ENCODE results near the gene DPYSL5. TPM values are rescaled to one million over a fixed set of nuclear protein-coding genes. Genes with fewer than 3 reads are reported as not detected.

The DPYSL5 gene
- polyA plus RNA-seq, 2 donors, result not detected

- Histone ChIP-seq H3K9me3 (ENCODE audit: control insufficient read depth in 2 of 2, insufficient read depth in 1 of 2, low read depth in 1 of 2, low read length in 1 of 2) (no peaks in the 10 kb centered on the region), H3K4me3 (ENCODE audit: low read depth in 1 of 2, low read length in 2 of 2) (no peak overlapping the region), H3K27me3 (ENCODE audit: control insufficient read depth in 1 of 2, insufficient read depth in 2 of 2, low read length in 2 of 2) (no peaks in the 10 kb centered on the region), H3K36me3 (ENCODE audit: control insufficient read depth in 2 of 2, insufficient read depth in 2 of 2, low read length in 1 of 2) (no peaks in the 10 kb centered on the region), H3K27ac (ENCODE audit: low read depth in 2 of 2, low read length in 1 of 2) (no peak overlapping the region), H3K4me1 (ENCODE audit: control insufficient read depth in 2 of 2, insufficient read depth in 2 of 2, low read length in 1 of 2) (no peaks in the 10 kb centered on the region)
- 89 to 93% methylated on average over 3 of the region's 3 CpGs for whole genome bisulfite sequencing, 2 donors
These were observed 45.1 kb downstream of the DPYSL5 start for GRCh38 chr2:26892922-26893524.

GRCh38 chr2:26894136-26894535 is 46.2 kb downstream of the DPYSL5 start:
- 71 to 82% methylated on average over 2 of the region's 2 CpGs for WGBS, 2 donors
- Histone ChIP-seq H3K4me3 (ENCODE audit: low read depth in 1 of 2, low read length in 2 of 2) (no peak overlapping the region), H3K4me1 (ENCODE audit: control insufficient read depth in 2 of 2, insufficient read depth in 2 of 2, low read length in 1 of 2) (no peaks in the 10 kb centered on the region), H3K9me3 (ENCODE audit: control insufficient read depth in 2 of 2, insufficient read depth in 1 of 2, low read depth in 1 of 2, low read length in 1 of 2) (no peaks in the 10 kb centered on the region), H3K27me3 (ENCODE audit: control insufficient read depth in 1 of 2, insufficient read depth in 2 of 2, low read length in 2 of 2) (no peaks in the 10 kb centered on the region), H3K36me3 (ENCODE audit: control insufficient read depth in 2 of 2, insufficient read depth in 2 of 2, low read length in 1 of 2) (no peaks in the 10 kb centered on the region), H3K27ac (ENCODE audit: low read depth in 2 of 2, low read length in 1 of 2) (no peak overlapping the region)

- WGBS, 2 donors, result 72% methylated on average over 3 of the region's 3 CpGs
- peaks cover 0 to 4% of the 10 kb centered on the region in 2 donors for H3K4me1 ChIP-seq (ENCODE audit: control insufficient read depth in 2 of 2, insufficient read depth in 2 of 2, low read length in 1 of 2)
These were observed 50.0 kb downstream of the DPYSL5 start for GRCh38 chr2:26897807-26898479.

GRCh38 chr2:26898480-26899078 is 50.6 kb downstream of the DPYSL5 start:
- peaks cover 0 to 4% of the 10 kb centered on the region in 2 donors for H3K4me1 ChIP-seq (ENCODE audit: control insufficient read depth in 2 of 2, insufficient read depth in 2 of 2, low read length in 1 of 2)

More at GRCh38 chr2:26897807-26898479, 50.0 kb downstream of the DPYSL5 start:
- Histone ChIP-seq H3K4me3 (ENCODE audit: low read depth in 1 of 2, low read length in 2 of 2) (no peak overlapping the region), H3K27me3 (ENCODE audit: control insufficient read depth in 1 of 2, insufficient read depth in 2 of 2, low read length in 2 of 2) (no peaks in the 10 kb centered on the region), H3K36me3 (ENCODE audit: control insufficient read depth in 2 of 2, insufficient read depth in 2 of 2, low read length in 1 of 2) (no peaks in the 10 kb centered on the region), H3K27ac (ENCODE audit: low read depth in 2 of 2, low read length in 1 of 2) (no peak overlapping the region), H3K9me3 (ENCODE audit: control insufficient read depth in 2 of 2, insufficient read depth in 1 of 2, low read depth in 1 of 2, low read length in 1 of 2) (no peaks in the 10 kb centered on the region)

GRCh38 chr2:26899500-26900164 is 51.7 kb downstream of the DPYSL5 start:
- WGBS, 2 donors, result 88% methylated on average over 6 of the region's 6 CpGs
- Histone ChIP-seq H3K27ac (ENCODE audit: low read depth in 2 of 2, low read length in 1 of 2) (no peak overlapping the region), H3K36me3 (ENCODE audit: control insufficient read depth in 2 of 2, insufficient read depth in 2 of 2, low read length in 1 of 2) (no peaks in the 10 kb centered on the region), H3K27me3 (ENCODE audit: control insufficient read depth in 1 of 2, insufficient read depth in 2 of 2, low read length in 2 of 2) (no peaks in the 10 kb centered on the region), H3K4me1 (ENCODE audit: control insufficient read depth in 2 of 2, insufficient read depth in 2 of 2, low read length in 1 of 2) (peaks cover 0 to 4% of the 10 kb centered on the region in 2 donors), H3K9me3 (ENCODE audit: control insufficient read depth in 2 of 2, insufficient read depth in 1 of 2, low read depth in 1 of 2, low read length in 1 of 2) (no peaks in the 10 kb centered on the region), H3K4me3 (ENCODE audit: low read depth in 1 of 2, low read length in 2 of 2) (no peak overlapping the region)

More at GRCh38 chr2:26898480-26899078, 50.6 kb downstream of the DPYSL5 start:
- Histone ChIP-seq H3K9me3 (ENCODE audit: control insufficient read depth in 2 of 2, insufficient read depth in 1 of 2, low read depth in 1 of 2, low read length in 1 of 2) (no peaks in the 10 kb centered on the region), H3K36me3 (ENCODE audit: control insufficient read depth in 2 of 2, insufficient read depth in 2 of 2, low read length in 1 of 2) (no peaks in the 10 kb centered on the region), H3K4me3 (ENCODE audit: low read depth in 1 of 2, low read length in 2 of 2) (no peak overlapping the region), H3K27ac (ENCODE audit: low read depth in 2 of 2, low read length in 1 of 2) (no peak overlapping the region), H3K27me3 (ENCODE audit: control insufficient read depth in 1 of 2, insufficient read depth in 2 of 2, low read length in 2 of 2) (no peaks in the 10 kb centered on the region)
- 94 to 95% methylated on average over 15 of the region's 15 CpGs for WGBS, 2 donors

GRCh38 chr2:26900831-26901321 is 52.9 kb downstream of the DPYSL5 start:
- Histone ChIP-seq H3K36me3 (ENCODE audit: control insufficient read depth in 2 of 2, insufficient read depth in 2 of 2, low read length in 1 of 2) (no peaks in the 10 kb centered on the region), H3K4me3 (ENCODE audit: low read depth in 1 of 2, low read length in 2 of 2) (no peak overlapping the region), H3K9me3 (ENCODE audit: control insufficient read depth in 2 of 2, insufficient read depth in 1 of 2, low read depth in 1 of 2, low read length in 1 of 2) (no peaks in the 10 kb centered on the region), H3K27ac (ENCODE audit: low read depth in 2 of 2, low read length in 1 of 2) (no peak overlapping the region), H3K27me3 (ENCODE audit: control insufficient read depth in 1 of 2, insufficient read depth in 2 of 2, low read length in 2 of 2) (no peaks in the 10 kb centered on the region), H3K4me1 (ENCODE audit: control insufficient read depth in 2 of 2, insufficient read depth in 2 of 2, low read length in 1 of 2) (peaks cover 0 to 4% of the 10 kb centered on the region in 2 donors)
- 80 to 85% methylated on average over 8 of the region's 8 CpGs for WGBS, 2 donors

- no peak overlapping the region for H3K27ac ChIP-seq (ENCODE audit: low read depth in 2 of 2, low read length in 1 of 2)
- no peaks in the 10 kb centered on the region for H3K36me3 ChIP-seq (ENCODE audit: control insufficient read depth in 2 of 2, insufficient read depth in 2 of 2, low read length in 1 of 2)
- H3K9me3 ChIP-seq (ENCODE audit: control insufficient read depth in 2 of 2, insufficient read depth in 1 of 2, low read depth in 1 of 2, low read length in 1 of 2), result no peaks in the 10 kb centered on the region
- no peak overlapping the region for H3K4me3 ChIP-seq (ENCODE audit: low read depth in 1 of 2, low read length in 2 of 2)
- no peaks in the 10 kb centered on the region for H3K27me3 ChIP-seq (ENCODE audit: control insufficient read depth in 1 of 2, insufficient read depth in 2 of 2, low read length in 2 of 2)
- WGBS, 2 donors, result 56 to 58% methylated on average over 23 of the region's 23 CpGs
- peaks cover 0 to 4% of the 10 kb centered on the region in 2 donors for H3K4me1 ChIP-seq (ENCODE audit: control insufficient read depth in 2 of 2, insufficient read depth in 2 of 2, low read length in 1 of 2)
These were observed 53.6 kb downstream of the DPYSL5 start for GRCh38 chr2:26901326-26902183.

- H3K27me3 ChIP-seq (ENCODE audit: control insufficient read depth in 1 of 2, insufficient read depth in 2 of 2, low read length in 2 of 2), result no peaks in the 10 kb centered on the region
These were observed 55.7 kb downstream of the DPYSL5 start for GRCh38 chr2:26903676-26904075.

GRCh38 chr2:26904839-26905238 is 56.9 kb downstream of the DPYSL5 start:
- peaks cover 0 to 4% of the 10 kb centered on the region in 2 donors for H3K4me1 ChIP-seq (ENCODE audit: control insufficient read depth in 2 of 2, insufficient read depth in 2 of 2, low read length in 1 of 2)
- no peaks in the 10 kb centered on the region for H3K36me3 ChIP-seq (ENCODE audit: control insufficient read depth in 2 of 2, insufficient read depth in 2 of 2, low read length in 1 of 2)
- peaks cover 0 to 2% of the 10 kb centered on the region in 2 donors for H3K27me3 ChIP-seq (ENCODE audit: control insufficient read depth in 1 of 2, insufficient read depth in 2 of 2, low read length in 2 of 2)
- no peak overlapping the region for H3K27ac ChIP-seq (ENCODE audit: low read depth in 2 of 2, low read length in 1 of 2)
- 84 to 85% methylated on average over 2 of the region's 2 CpGs for WGBS, 2 donors
- no peak overlapping the region for H3K4me3 ChIP-seq (ENCODE audit: low read depth in 1 of 2, low read length in 2 of 2)
- H3K9me3 ChIP-seq (ENCODE audit: control insufficient read depth in 2 of 2, insufficient read depth in 1 of 2, low read depth in 1 of 2, low read length in 1 of 2), result no peaks in the 10 kb centered on the region

More at GRCh38 chr2:26903676-26904075, 55.7 kb downstream of the DPYSL5 start:
- H3K4me1 ChIP-seq (ENCODE audit: control insufficient read depth in 2 of 2, insufficient read depth in 2 of 2, low read length in 1 of 2), result peaks cover 0 to 4% of the 10 kb centered on the region in 2 donors
- H3K27ac ChIP-seq (ENCODE audit: low read depth in 2 of 2, low read length in 1 of 2), result no peak overlapping the region
- H3K36me3 ChIP-seq (ENCODE audit: control insufficient read depth in 2 of 2, insufficient read depth in 2 of 2, low read length in 1 of 2), result no peaks in the 10 kb centered on the region
- no peaks in the 10 kb centered on the region for H3K9me3 ChIP-seq (ENCODE audit: control insufficient read depth in 2 of 2, insufficient read depth in 1 of 2, low read depth in 1 of 2, low read length in 1 of 2)
- H3K4me3 ChIP-seq (ENCODE audit: low read depth in 1 of 2, low read length in 2 of 2), result no peak overlapping the region
- WGBS, 2 donors, result 86 to 88% methylated on average over 5 of the region's 5 CpGs

All from esophagus (tissue), 2 donors.